GM10266 (cell line): ENCODE results near the gene PDE1C.
"Not testable (repeated sequence)": the region's sequence is repeated elsewhere in the genome, so short reads cannot be mapped to it uniquely, and the experiment has no call there.

Experiments used
- DNase-seq: peaks from one replicate; pipeline ENCODE4 v3.0.0; 2012; ENCODE audit errors: extremely low spot score
- CTCF ChIP-seq: IDR thresholded peaks from 2 replicates; pipeline ENCODE4 v1.5.1; 2012; ENCODE audit warnings: mild to moderate bottlenecking, low read depth; ENCODE audit not compliant: control insufficient read depth, insufficient read depth; ENCODE audit errors: missing control alignments

PDE1C gene

GRCh38 chr7:32022966-32023365, 47.2 kb downstream of the PDE1C start:
- DNase-seq: no peak
- TF ChIP-seq CTCF: no peak

GRCh38 chr7:32020551-32021159, 49.6 kb downstream of the PDE1C start:
- DNase-seq: no peak
- TF ChIP-seq CTCF: no peak

DNA sequence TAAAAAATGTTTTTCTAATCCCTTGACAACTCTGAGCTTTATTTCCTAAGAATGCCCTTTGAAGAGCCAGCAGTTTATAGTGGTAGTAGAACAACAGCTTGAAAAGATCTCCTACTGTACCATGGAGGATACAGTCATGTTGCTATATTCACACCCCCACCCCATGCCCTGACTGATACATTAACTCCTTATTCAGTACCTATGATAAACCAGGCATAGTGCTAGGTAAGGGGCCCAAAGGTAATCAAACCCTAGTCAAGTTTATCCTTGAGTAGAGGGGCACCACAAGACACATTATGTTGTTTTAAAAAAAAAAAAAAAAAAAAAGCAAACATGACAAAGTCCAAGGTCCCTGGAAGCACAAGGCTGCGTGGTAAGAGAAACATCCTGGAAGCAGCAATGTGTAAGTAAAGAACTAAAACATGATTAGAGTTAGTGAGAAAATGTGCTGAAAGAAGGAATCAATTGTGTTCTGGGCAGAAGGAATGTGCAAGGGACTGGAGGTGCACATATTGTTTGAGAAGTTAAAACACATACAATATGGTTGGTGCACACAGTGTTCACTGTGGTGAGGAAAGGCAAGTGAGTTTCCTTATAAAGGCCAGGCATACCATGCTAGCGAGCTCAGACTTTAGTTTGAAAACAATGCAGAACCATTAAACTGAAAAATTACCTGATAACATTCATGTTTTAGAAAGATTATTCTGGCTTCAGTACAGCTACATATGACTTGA, 51.2 kb downstream of the PDE1C start:
- DNase-seq: no peak
- no peak for TF ChIP-seq CTCF

DNA sequence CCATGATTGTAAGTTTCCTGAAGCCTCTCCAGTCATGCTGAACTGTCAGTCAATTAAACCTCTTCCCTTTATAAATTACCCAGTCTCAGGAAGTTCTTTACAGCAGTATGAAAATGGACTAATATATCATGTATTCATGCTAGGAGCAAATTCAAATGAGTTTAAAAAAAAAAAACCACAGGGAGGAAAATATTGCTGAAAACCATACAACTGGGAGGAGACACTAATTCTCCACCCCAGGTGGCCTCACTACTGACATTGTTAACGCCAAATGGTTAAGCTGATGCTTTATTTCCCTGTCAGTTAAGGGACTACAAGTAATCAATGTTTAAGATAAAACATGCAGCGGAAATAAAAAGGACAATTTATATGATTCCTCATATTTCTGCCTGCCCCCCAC, 55.1 kb downstream of the PDE1C start:
- TF ChIP-seq CTCF: no peak
- no peak for DNase-seq

DNA sequence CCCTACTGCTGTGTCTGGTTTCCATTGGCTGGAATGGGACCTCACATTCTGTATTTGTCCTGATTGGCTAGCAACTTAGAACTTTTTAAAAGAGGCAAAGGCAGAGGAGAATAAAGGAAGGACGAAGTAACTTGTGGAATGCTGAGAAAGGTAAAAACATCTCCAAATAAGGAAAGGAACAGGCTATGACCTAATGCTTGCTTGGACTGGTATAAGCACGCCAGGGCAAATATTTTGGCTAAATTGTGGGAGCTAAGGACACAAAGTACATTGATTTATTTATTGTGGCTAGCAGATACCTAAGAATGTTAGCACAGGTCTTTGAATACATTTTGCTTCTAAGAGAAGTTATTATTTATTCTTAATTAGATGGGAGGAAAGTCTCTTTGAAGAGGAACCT, 56.7 kb downstream of the PDE1C start:
- not testable (repeated sequence) for DNase-seq

DNA sequence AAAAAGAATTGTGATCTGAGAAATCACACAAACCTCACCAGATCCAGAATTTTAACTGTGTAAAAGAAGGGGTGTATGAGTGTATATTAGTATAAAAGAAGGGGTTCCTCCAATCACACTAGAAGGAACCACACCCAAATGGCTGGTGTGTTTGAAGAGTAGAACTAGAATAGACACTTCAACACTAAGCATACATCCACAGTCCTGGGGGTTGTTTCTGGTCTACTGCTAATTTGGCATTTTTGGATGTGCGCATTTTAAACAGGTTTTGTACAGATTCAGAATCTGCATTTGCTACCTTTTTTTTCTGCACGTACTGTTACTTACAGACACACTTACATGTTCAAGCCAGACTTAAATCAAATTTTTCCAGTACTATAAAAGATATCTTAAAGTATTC, 64.6 kb downstream of the PDE1C start:
- no peak for TF ChIP-seq CTCF

DNA sequence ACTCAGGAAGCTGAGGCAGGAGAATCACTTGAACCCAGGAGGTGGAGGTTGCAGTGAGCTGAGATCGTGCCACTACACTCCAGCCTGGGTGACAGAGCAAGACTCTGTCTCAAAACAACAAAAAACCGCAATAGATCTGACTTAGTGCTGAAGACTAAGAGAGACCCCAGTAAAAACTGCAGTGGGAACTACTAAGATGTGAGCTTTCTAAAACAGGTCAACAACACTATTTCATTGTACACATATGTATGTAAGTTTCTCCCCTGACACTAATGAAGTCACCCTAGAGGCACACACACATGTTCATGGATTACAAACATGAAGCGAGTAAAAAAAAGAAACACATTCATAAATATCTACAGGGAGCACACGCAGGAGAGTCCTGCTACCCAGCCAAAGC, 68.3 kb downstream of the PDE1C start:
- TF ChIP-seq CTCF: no peak

More for the DNA sequence above, 64.6 kb downstream of the PDE1C start:
- no peak for DNase-seq

More for the DNA sequence above, 68.3 kb downstream of the PDE1C start:
- no peak for DNase-seq
